ENCODE data around the gene SYK. TPM values are rescaled to one million over a fixed set of nuclear protein-coding genes. Genes with fewer than 3 reads are reported as not detected.
"Not testable (repeated sequence)": the region's sequence is repeated elsewhere in the genome, so short reads cannot be mapped to it uniquely, and the experiment has no call there.

The SYK gene
- polyA plus RNA-seq (ENCODE audit: insufficient read length), result 2.5 TPM

DNA sequence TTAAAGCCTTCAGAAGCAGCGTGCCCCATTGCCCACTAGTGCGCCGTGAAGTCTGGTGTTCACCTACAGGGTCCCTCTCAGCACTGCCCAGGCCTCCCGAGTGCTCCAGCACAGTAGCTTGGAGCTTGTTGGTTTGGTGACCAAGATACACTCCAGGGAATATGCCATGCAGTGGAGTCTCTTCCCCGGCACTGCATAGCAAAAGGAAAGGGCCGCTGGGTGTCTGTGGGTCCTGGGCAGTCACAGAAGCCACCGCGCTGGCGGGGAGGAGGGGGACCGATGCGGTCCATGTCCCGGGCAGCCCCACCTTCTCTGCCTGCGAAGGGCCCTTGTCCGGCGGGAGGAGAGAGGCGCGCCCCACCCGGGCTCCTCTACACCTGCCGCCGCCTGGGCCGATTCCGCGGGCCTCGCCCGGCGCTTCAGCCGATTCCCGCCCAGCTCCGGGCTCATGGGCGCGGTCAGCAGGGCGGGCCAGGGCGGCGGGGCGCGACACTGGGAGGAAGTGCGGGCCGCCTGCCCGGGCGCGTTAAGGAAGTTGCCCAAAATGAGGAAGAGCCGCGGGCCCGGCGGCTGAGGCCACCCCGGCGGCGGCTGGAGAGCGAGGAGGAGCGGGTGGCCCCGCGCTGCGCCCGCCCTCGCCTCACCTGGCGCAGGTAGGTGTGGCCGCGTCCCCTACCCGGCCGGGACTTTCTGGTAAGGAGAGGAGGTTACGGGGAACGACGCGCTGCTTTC lies at the start of gene SYK:
Gene SYK (plus strand): TSS at position 579 of the 732 bp plus-strand sequence. CDS start 42,080 bp downstream, outside the sequence.
- no peak for DNase-seq (ENCODE audit: low read depth)

DNA sequence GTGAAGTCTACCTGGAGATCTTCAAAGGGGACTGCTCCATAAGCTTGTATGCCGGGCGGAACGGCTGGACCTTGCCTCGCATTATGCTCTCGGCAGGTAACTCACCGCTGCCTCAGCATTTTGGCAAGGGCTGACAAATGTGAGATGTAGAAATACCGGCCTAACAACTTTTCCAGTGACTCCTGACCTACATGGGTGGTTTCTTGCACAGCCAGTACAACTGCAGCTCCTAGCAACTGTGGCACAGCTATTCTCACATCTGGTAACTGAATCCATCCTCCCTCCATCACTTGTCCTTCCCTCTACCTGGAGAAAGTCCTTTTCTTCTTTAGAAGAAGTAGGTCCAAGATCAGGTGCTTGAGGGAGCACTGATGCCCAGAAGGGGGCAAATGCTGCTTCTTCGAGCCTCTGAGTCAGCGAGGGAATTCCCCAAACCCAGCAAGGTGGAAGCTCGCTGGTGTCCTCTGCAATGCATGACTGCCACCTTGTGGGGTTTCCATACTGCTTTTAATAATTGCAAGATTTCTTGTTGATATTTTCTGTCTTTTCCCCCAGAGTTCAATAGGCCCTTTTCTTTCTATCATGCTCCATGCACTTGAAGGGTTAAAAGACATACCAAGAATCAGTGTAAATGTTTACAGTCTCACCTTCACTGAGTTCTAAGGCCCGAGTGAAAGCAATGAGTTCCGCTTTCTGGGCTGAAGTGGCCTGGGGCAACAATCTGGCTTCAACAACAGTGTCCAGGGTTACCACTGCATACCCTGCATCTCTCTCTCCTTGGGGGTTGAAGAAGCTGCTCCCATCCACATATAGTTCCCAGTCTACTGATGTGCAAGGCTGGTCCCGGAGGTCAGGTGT lies 45.9 kb upstream of the SYK start:
- DNase-seq (ENCODE audit: low read depth), result not testable (repeated sequence)

DNA sequence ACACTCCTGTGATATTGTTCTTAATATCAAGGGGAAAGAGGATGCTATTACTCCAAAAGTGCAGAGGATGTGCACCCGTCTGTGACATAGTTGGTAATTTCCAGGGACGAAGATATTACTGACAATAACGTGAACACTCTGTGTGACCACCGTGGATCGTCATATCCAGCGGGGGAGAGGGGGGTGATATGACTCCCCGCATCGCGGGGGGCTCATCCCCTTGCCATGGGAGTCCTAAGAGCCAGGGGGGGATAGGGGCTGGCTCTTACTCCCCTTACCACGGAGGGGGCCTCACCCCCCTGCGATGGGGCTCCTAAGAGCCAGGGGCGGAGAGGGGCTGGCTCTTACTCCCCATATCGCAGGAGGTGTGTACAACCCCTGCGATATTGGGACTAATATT lies 41.0 kb upstream of the SYK start:
- not testable (repeated sequence) for DNase-seq (ENCODE audit: low read depth)

DNA sequence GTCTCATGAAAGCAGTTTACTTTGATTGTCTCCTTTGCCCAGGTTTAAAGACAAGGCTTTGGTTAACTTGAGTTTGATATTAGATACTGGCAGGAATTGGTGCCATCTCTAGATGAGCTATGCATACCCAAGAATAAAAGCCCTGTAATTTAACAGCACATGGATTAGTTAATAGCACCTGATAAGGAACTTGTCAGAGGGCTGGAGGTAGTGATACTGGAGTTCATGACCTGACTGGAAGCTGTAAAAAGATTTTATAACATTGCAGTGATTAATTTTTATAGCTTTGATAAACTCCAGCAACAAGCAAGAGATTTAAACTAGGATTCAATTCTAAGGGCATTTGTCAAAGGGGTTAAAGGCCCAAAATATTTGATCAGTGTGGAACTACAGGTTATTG lies 34.9 kb upstream of the SYK start:
- DNase-seq (ENCODE audit: low read depth), result no peak

DNA sequence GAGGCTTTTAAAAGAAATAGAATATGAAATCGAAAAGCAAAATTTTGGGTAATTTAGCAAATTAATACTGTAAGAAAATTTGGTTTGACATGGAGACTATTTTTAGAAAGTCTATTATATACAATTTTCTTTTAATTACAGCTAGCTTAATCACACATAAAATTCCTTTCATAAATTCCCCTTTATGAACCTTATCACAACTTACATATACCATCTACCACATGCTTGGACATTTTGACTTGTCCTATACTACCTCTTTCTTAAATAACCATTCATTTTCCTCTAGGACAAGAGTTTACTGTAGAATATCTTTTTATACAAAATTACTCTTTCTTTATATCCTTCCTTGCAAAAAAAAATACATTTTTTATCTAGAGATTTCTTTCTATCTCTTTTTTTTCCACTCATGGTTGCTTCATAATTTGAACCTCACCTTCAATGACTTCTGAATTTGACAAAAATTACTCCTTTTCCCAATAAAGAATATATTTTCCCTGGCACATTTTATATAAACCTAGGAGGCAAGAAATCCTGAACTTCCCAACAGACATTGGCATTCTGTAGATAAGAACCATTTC lies 34.0 kb upstream of the SYK start:
- no peak for DNase-seq (ENCODE audit: low read depth)

DNA sequence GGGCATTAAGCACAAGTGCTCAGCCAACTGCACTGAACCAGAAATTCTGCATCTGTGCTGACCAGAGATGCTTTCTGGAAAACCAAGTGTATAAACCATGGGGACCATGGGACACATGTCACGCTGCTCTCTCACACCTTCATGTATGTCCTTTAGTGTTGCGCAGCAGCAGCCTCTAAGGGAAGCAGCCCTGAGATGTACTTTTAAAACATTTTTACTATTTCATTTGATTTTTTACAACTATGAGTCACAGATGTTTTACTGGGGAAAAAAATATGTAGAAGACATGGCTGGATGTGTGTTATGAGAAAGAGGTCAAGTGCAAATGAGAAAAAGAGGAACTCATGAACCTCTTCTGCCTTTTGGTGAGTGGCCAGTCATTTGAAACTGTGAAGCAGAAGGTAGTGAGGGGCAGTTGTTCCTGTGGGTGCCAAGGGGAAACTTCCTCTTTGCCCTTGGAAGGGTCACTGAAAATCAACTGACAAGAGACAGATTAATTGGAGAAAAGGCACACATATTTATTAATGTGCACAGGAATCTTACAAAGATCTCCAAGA lies 31.4 kb upstream of the SYK start:
- no peak for DNase-seq (ENCODE audit: low read depth)

DNA sequence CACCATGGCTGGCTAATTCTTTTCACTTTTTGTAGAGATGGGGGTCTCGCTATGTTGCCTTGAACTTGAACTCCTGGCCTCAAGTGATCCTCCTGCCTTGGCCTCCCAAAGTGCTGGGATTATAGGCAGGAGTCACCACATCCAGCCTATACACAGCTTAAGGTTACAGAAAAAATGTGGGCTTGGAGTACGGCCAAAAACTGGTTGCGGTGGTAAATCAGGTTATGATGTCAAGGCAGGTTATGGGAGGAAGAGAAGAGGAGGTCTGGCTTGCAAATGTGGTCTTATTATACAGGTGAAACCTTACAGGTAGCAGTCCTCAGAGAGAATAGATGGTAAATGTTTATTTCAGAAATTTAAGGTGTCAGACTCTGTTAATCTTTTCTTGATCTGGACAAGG lies 30.7 kb upstream of the SYK start:
- no peak for DNase-seq (ENCODE audit: low read depth)

DNA sequence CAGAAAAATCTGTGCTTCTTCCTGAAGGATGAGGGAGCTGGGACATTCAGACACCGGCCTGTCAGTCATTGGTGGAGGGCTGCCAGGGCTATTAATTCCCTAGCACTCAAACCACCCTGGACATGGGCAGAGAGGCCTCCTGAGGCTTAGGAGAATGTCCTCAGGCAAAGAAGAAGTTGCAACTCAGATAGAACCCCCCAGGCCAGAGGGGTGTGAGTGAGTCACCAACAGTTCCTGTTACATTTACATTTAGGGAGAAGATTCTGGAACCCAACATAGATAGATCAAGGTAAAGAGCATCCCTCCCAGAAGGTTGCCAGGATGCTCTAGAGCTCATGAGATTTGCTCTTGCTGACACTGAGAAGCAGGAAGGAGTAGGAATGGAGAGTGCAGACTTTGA lies 29.2 kb upstream of the SYK start:
- DNase-seq (ENCODE audit: low read depth), result no peak

DNA sequence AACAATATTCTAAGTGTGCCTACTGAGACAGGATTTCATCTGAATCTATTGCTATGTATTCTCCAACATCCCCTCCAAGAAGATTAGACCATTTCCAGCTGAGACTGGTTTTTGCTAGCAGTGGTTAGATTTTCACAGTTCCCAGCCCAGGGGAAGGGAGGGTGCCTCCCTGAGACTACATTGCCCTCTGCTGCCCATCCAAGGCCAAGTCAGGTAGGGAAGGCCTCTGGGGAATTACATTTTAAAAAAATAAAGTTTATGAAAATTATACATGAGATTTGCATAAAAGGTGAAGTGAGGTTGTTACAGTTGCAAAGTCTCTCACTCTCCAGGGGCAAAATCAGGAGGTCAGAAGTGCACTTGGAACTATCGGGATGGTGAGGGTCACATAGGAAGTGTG lies 28.0 kb upstream of the SYK start:
- no peak for DNase-seq (ENCODE audit: low read depth)

DNA sequence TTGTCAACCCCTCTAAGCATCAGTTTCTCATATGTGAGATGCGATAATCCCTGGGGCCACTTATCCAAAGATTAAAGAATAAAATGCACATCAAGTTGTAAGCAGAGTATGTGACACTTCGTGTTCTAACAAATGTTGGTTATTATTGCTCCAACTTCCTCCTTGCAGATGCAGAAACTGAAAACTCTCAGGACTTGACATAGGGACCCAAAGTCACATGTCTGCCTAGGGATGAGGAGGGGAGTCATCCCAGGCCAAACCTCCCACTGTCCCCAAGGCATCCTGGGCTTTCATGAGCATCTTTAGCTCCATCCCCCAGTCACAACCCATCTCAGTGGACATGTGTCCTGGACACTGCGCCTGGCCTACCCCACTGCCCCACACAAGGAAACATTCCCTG lies 27.5 kb upstream of the SYK start:
- no peak for DNase-seq (ENCODE audit: low read depth)

DNA sequence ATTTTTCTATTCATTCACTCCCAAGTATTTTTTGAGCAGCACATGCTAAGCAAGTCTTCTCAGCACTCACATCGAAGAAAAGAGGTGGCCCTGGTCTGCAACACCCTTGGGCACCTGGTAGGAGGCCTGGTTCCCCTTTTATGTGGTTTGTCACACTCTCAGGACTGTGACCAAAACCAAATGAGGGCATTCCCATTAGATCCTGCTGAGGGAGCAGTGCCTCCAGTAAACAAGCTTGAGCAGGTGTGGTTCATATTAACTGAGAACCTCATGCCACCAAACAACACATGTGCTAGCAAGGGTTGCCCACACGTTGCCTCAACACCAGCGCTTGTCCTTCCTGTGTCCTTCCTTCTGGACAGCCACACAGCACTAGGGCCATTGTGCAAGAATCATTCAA lies 26.9 kb upstream of the SYK start:
- DNase-seq (ENCODE audit: low read depth), result no peak

DNA sequence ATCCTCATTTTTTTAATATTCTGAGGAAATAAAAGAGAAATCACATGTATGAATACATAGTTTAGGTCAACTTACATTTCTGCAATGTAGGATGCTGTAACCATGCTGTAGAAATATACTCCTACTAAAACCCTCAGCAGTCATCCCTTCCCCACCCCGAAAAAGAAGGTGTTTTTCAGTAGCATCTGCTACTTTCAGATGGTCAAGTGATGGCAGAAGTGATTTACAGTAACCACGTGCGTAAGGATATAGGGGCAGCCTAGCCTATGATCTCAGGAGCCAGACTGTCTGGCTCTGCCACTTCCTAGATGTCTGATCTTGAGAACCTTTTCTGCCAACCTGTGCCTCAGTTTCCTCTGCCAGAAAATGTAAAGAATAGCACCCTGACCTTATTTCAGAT lies 26.0 kb upstream of the SYK start:
- DNase-seq (ENCODE audit: low read depth), result no peak

DNA sequence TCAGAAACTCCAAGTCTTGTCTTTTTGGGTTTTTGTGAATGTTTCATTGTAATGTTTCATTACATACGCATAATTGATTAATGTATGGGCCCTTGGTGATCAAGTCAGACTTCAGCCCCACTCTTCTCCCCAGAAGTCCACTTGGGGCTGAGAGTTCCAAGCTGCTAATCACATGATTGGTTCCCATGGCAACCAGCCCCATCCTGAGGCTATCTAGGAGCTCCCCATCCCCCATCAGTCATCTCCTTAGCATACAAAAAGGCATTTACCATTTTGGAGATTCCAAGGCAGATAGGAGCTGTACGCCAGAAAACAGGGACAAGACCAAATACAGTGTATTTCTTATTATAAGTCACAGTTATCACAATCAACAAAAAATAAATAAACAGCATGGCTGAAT lies 22.9 kb upstream of the SYK start:
- DNase-seq (ENCODE audit: low read depth), result no peak

DNA sequence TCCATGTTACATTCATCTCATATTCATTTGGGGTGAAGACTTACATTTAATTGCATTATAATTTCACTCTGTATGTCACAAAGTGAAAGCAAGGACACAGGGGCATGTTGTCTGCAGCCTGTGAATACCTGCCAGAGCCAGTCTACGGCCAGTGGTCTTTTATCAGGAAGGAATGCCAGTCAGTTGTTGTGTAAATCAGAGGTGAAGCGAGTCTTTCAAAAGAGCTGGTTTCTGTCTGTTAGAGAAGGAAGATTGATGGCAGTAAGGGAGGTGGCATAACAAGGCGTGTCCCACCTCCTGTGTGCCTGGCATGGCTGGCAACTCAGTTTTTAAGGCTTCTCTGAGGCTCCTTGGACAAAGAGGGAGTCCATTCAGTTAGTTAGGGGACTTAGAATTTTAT lies 18.1 kb upstream of the SYK start:
- DNase-seq (ENCODE audit: low read depth), result no peak

DNA sequence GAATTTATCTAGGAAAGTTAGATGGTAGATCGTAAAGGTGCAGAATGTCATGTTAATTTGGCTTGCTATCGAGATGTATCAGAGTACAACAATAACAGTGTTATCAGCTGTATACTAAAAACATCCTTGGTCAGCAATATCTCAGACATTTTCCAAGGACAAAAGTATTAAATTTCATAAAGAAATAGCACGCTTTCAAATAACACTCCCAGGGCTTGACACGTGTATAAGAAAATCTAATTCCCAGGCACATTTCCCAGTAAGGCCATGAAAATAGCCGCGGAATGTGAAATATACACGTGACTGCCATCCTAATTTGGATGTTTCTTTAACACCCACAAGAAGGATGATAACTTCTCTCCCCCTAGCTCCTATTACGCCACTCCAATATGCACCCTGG lies 17.7 kb upstream of the SYK start:
- DNase-seq (ENCODE audit: low read depth), result no peak

DNA sequence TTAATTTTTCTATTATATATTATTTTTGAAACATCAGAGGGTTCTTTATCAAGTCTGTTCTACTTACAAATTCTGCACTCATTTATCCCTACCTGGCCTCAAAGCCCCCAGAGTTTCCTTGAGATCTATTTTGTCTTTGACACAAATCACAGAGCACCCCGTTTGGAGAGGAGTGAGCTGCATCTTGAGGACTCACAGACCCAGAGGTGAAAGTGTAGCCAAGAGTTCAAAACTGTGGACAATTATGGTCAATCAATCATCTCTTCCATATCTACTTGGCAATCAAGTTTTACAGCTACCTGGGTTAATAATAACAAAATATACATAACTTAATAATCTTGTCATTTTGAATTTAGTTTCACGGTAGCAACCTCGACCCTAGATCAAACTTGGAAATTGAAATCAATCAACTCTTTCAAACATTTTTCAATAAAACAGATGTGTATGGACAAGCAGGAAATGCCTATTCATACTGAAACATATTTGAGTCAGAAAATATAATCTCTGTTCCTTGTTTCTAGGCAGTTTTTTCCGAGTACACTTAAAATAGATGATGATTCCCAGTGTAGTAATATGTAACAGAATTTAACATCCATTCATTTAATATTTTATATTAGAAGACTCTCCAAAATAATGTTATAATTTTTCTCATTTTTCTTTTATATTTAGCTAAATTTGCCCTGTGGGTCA lies 13.7 kb upstream of the SYK start:
- DNase-seq (ENCODE audit: low read depth), result no peak

DNA sequence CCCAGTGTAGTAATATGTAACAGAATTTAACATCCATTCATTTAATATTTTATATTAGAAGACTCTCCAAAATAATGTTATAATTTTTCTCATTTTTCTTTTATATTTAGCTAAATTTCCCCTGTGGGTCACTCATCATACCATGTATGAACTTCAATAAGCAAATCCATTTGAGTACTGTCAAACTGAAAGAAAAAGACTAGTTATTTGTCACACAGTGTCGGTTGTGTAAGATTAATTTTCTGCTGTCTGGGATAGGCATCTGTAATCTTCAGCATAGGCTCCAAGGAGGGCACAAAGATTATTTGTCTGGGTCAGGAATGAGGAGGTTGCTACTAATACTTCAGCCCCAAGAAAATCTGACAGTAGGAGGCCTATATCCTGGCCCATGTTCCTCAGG lies 13.1 kb upstream of the SYK start:
- DNase-seq (ENCODE audit: low read depth), result not testable (repeated sequence)

DNA sequence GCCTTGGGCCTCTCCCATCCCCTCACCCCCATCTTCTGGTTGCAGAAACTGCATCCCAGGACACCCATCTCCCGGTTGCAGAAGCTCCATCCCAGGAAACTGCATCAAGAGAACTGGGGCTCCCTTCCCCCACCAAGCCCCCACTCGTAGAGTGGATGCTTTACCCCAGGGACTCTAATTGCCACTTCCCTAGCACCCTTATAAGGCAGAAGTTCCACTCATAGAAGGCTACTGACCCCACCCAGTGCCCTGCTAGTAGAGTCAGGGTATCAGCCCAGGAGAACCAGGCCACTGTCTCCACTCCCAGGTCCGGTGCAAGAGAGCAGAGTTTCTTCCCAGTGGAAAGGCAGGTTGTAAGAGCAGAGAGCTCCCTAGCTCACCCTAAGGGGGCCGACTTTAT lies 12.2 kb upstream of the SYK start:
- DNase-seq (ENCODE audit: low read depth), result no peak

DNA sequence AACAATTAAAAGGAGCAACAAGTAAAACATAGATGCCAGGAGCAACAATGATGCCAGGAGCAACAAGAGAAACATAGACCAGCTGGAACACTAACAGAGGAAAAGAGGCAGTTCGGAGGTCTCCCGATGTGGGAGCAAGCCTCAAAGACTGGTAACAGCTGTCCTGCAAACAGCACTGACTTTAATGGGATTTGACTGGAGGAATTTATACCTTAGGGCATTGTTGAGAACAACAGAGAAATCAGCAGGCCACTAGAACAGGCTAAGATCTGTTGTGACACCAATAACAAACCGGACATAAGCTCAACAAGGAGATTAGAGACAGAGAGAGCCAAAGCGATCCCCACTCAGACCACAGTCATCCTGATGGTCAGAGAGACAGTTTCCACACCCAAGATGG lies 11.8 kb upstream of the SYK start:
- no peak for DNase-seq (ENCODE audit: low read depth)

DNA sequence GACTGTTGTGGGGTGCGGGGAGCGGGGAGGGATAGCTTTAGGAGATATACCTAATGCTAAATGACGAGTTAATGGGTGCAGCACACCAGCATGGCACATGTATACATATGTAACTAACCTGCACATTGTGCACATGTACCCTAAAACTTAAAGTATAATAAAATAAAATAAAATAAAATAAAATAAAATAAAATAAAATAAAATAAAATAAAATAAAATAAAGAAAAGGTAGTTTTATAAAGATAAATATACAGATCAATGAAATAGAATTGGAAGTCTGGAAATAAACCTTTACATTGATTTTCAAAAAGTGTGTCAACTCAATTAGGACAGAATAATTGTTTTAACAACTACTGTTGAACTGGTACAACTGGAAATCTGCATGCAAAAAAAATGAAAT lies 8.6 kb upstream of the SYK start:
- not testable (repeated sequence) for DNase-seq (ENCODE audit: low read depth)

DNA sequence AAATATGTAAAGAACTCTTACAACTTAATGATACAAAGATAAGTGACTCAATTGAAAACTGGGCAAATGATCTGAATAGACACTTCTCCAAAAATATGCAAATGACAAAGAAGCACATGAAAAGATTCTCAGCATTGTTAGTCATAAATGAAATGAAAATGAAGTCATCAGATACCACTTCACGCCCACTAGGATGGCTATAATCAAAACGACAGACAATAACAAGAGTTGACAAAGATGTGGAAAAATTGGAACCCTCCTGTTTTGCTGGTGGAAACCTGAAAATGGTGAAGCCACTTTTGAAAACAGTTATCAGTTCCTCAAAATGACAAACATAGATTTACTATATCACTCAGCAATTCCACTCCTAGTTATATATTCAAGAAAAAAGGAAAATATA lies 7.9 kb upstream of the SYK start:
- no peak for DNase-seq (ENCODE audit: low read depth)

DNA sequence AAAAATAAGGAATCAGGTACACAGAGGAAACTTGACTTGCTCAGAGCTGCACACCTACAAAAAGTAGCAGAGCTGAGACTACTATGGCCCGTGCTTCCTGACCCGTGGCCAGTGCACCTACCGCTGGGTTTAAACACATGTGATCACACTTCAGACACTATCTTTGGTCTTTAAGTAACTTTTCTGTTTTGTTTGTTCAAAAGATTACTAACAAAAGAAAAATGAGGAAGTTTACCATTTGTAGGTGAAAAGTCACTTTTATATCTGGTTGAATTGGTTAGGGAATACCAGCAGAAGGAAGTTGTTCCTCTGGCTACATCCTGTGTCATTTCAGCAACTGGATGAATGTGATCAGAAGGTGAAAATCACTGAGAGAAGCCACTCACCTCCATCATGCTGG lies 6.5 kb upstream of the SYK start:
- no peak for DNase-seq (ENCODE audit: low read depth)

Measured in forelimb muscle (tissue), 1 donor.